HT1080 (cell line): ENCODE results near the gene NRIP3. TPM values are rescaled to one million over a fixed set of nuclear protein-coding genes. Genes with fewer than 3 reads are reported as not detected.

ENCODE experiments used
- DNase-seq: peaks from one replicate; pipeline ENCODE4 v3.0.0-alpha.2; 2015; ENCODE audit warnings: low read depth
- polyA plus RNA-seq, 2 experiments: library from polyadenylated mRNA; depleted of rRNA; stranded (reverse); fragments of >200 nt; gene quantifications; 2 replicates each; pipeline ENCODE4 v1.2.3, GENCODE V29; 2015
- total RNA-seq: library from RNA; depleted of rRNA; stranded (reverse); fragments of >200 nt; shearing (Covaris generic); gene quantifications from 2 replicates; pipeline ENCODE4 v1.2.3, GENCODE V29; 2014; rRNA removed

The NRIP3 gene
- total RNA-seq = 52.6 and 61.3 TPM in 2 replicates
- polyA plus RNA-seq (2015; cell fraction: cytosol; rRNA removed) = 42.3 and 50.6 TPM in 2 replicates
- polyA plus RNA-seq (2015; cell fraction: nucleus; rRNA removed) = 31.5 and 33.1 TPM in 2 replicates

DNA sequence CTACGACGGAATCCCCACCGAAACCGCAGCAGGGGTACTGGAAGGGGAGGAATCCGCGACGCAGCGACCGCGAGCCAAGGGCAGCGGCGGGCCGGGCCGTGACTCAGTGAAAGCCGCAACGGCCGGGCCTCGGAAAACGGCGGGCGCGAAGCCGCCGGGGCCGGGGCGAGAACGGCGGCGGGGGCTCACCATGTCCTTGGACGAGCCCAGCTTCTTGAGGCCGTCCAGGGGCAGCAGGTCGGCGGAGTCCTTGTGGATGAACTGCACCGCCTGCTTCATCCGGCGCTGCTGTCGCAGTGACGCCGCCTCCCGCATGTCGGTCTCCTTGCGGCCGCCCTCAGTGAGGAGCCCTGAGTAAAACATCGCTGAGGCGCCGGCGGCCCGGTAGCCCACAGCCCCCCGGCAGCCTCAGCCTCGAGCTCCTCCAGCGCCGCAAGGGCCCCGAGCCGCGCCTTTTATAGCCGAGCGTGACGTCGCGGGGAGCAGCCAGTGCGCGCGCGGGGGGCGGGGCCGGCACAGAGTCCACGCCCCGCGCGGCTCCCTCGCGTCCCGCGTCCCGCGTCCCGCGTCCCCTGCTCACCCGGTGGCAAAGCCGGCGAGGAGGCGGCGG, at the start of gene NRIP3:
NRIP3 (minus strand) TSS at position 429 of the 610 bp plus-strand sequence; CDS start at position 363, 66 bp downstream.
- DNase-seq = peak; percentile 58

DNA sequence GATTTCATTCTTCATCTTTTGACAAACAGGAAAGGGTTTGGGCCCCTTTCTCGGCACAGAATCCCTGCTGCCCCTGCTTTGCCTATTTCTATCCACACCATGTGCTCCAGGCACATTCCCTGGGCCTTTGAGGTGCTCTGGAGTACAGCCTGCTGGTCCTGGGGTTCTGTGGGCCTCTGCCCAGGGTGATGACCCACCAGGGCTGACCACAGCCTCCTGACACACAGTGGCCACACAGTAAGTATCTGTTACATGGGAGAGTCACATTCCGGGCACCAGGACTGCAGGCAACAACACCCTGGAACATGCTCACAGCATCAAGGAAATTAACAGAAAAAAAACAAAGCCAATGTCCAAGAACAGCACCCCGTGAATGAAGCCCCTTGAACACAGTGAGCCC, 48.5 kb upstream of the NRIP3 start:
- no peak for DNase-seq

DNA sequence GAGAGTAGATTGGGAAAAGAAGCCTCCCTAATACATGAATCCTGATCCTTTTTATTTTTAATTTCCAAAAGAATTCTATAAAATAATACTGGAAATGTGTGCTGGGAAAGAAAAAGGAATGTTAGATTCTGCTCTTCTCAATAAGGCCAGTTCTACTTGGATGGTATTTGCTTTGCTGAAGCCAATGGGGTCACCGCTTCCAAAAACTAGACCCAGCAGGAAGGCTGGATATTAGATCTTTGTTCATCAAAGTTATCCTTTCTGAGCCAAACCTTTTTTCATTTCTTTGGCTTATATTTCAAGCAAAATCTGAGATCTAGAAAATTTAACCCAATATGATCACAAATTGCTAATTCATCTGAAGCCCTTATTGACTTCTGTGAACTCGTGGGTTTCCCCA, 46.2 kb upstream of the NRIP3 start:
- DNase-seq = no peak

DNA sequence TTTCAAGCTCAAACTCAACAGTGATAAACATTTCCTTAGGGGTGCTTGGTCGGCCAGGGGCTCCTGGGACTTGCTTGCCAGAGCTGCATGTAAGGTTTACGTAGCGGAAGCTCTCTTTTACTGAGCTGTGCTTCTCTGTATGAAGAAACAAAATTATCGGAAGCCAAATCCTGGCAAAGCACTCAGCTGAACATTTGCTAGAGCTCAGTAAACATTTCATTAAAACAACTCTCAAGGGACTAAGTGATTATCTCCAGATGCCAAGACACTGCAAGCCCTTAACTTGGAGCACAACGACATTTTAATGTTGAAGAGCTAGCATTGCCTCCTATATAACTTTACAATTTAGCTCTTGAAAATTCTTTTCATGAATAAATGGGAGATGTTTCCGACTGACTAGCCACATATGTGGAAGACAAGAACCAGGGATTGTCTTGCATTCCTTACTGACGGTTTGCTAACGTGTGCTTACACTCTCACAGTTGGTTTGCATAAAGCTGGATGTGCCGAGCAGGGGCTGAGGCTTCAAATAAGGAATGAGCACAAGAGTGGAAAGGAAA, 44.2 kb upstream of the NRIP3 start:
- no peak for DNase-seq

DNA sequence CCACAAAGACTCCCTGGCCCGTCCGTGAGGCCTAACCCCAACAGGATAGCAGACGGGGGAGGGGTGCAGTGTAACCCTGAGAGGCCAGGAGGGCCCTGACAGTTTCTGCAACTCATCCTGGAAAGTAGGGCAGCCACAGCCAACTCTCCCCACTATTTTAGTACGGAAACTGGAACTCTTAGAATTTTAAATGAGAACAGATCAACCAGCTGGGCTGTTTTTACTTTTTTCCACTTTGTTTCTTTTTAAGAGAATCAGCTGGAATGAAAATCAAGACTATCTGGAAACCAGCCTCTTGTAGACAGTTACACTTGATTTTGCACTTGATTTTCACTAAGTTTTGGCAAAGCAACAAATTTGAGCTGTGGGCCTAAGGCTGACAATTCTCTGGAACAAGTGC, 42.7 kb upstream of the NRIP3 start:
- no peak for DNase-seq

DNA sequence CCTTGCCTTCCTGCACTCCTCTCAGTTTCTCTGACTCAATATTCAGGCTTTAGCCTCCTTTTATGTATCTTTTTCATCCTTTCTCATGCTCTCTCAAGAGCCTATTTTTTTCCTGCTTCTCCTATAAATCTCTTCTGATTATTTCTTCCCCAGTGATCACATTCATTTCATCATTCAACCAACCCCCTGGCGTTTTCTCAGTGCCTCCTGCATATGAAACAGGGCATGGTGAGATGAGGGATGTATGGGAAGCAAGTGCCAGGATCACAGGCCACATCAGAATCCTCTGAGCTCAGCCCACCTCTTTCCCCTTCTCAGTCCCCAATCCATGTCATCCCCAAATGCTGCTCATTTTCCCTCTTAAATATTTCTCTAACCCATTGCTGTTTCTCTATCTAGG, 38.7 kb upstream of the NRIP3 start:
- DNase-seq = no peak

DNA sequence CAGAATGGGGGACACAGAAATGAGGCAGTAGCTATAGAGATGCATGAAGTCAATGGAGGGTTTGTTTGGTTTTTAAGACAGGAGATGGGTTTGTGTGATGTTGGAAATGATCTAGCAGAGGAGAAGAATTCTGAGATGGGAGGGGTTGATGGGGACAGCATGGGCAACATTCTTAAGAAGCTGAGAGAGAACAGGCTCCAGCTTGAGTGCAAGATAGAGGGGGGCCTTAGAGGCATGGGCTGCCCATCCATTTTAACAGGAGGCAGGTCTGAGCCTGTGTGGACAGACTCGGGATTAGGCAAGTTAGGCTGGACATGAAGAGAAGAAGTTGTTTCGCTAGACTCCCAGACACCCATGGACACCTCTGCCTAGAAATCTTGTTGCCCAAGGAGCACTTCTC, 37.9 kb upstream of the NRIP3 start:
- no peak for DNase-seq

DNA sequence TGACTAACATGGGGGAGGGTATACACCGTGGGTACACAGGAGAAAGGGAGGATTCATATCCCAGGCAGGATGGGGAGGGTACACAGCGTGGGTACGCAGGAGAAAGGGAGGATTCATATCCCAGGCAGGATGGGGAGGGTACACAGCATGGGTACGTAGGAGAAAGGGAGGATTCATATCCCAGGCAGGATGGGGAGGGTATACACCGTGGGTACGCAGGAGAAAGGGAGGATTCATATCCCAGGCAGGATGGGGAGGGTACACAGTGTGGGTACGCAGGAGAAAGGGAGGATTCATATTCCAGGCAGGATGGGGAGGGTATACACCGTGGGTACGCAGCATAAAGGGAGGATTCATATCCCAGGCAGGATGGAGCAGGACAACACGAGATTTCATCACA, 36.6 kb upstream of the NRIP3 start:
- no peak for DNase-seq

DNA sequence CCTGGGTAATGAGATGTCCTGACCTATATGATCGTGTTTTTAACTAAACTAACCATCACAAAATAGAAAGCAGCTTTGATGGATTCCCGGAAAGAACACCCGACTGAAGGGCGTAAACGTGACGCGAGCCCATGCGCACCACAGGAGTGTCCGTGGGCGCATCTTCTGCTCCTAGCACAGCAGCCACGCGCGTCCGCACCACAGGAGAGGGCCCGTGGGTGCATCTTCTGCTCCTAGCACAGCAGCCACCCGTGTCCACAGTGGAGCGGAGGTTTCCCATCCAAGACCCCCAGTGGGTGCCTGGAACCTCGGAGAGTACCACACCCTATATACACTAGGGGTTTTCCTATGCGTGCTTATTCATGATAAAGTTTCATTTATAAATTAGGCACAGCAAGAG, 36.1 kb upstream of the NRIP3 start:
- no peak for DNase-seq

DNA sequence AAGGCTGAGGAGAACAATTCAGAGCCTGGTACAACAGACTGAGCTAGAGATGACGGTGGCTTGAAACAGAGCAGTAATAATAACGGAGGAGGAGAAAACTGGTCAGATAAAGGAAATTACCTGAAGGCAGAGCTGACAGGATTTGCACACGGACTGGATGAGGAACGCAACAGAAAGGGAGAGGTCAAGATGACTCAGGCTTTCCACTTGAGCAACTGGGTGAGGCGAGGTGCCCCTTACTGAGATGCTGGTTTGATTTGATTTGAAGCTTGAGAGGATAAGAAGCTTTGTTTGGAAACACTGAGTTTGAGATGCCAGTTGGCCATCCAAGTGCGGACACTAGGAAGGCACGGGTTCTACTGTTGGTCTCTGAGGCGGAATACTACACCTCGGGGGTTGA, 35.4 kb upstream of the NRIP3 start:
- DNase-seq = peak; percentile 31

DNA sequence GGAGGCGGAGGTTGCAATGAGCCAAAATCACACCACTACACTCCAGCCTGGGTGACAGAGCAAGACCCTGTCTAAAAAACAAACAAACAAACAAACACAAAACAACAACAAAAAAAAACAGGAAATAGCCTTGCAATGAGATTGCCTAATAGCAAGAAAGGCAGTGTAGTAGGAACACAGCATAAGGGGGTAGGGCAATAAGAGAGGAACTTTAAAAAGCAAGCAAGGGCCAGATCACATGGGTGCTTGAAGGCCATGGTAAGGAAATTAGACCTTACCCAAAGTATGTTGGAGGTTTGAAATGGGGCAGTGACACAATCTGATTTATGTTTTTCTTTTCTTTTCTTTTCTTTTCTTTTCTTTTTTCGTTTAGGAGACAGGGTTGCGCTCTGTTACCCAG, 34.7 kb upstream of the NRIP3 start:
- DNase-seq = no peak

DNA sequence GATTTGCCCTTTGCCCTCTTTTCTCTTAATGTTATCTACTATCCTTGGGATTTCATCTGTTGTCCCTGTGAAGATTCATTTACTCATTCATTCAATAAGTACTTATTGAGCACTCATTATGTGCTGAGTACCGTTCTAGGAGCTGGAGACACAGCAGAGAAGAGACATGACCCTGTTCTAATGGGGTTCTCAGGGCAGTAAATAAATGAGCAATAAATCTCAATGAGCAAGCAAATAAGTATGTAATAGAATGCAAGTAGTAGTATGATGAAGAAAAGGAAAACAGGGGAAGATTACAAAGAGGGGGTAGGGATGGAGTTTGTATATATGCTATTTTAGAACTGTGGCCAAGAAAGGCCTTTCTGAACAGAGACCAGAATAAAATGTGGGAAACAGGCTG, 34.2 kb upstream of the NRIP3 start:
- no peak for DNase-seq

DNA sequence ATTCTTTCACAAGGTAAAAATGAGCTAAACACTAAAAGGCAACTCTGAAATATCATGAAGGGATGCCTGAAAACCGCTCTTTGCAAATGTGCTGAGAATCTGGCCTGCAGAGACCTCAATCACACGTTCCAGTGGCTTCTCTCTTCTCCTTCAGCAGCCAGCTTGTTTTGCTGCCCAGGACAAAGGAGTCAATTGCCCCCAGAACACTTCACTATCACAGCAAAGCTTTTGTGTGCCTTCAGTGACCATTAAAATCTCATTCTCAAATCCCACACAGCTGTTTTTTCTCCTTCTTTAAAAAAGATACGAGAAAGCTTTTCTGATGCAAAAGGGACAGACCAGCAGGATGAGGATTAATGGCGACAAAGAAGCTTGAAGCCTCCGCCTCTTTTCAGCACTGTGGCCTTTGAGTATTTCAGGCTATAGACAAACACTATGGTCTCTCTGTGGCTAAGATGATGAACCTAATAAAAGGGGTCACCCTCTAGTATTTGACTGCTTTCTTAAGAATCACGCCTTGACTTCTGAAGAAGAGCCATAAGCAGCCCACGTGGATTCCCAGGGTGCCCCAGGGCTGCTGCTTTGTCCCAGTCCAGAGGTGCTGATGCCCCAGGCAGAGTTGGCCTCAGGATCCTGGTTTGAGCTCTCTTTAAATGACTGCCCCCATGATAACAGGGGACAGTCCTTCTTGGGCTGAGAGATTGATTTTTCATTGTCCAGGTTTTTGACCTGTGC, 33.4 kb upstream of the NRIP3 start:
- DNase-seq = no peak

DNA sequence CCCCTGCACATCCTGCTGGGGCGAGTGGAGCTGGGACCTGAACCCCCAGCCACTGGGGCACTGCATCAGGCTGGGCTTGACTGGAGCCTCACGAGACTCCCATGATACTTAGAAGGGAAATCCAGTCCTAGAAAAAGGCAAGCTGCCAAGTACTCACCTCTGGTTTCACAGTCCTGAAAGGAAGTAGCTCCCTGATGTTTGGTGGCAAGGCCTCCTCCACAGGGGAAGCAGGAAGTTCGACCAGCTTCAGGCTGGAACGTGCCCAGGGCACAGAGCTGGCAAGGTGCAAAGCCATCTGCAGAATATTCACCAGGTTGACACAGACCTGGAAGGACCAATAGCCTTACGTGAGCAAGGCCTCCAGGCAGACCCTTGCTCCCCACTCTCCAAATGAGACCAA, 26.8 kb upstream of the NRIP3 start:
- DNase-seq = no peak

DNA sequence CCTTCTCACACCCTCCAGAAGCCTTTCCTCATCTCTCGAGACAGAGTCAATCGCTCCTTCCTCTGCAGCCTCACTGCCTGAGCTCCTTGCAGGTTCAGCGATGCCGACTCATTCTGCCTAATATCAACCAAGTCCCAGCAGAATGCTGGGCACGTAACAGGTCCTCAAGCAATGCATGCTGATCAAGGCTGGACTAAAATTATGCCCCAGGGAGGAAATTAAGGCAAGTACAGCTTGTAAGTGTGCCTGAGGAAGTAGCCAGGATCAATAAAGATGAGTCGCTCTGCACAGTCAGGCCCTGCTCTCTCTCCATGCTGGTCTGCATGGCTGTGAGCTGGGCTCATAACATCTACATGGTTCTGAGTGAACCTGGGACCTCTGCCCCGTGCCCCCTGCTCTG, 25.6 kb upstream of the NRIP3 start:
- no peak for DNase-seq

DNA sequence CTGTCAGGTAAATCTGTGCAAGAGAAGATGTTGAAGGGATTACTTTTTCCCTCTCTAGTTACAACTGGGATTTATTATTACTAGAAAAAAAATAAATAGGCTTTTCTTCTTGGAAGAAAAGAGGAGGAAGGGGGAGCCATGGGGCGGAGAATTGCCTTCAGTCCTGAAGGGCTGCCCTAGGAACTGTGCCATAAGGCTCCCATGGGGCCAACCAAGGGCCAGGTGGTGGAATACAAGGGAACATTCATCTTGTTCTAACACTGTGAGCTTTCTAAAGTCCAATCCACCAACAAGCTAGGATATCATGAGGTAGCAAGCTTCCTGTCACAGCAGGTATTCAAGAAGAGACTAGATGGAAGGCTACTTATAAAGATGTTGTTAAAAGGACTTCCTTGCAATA, 24.8 kb upstream of the NRIP3 start:
- no peak for DNase-seq

DNA sequence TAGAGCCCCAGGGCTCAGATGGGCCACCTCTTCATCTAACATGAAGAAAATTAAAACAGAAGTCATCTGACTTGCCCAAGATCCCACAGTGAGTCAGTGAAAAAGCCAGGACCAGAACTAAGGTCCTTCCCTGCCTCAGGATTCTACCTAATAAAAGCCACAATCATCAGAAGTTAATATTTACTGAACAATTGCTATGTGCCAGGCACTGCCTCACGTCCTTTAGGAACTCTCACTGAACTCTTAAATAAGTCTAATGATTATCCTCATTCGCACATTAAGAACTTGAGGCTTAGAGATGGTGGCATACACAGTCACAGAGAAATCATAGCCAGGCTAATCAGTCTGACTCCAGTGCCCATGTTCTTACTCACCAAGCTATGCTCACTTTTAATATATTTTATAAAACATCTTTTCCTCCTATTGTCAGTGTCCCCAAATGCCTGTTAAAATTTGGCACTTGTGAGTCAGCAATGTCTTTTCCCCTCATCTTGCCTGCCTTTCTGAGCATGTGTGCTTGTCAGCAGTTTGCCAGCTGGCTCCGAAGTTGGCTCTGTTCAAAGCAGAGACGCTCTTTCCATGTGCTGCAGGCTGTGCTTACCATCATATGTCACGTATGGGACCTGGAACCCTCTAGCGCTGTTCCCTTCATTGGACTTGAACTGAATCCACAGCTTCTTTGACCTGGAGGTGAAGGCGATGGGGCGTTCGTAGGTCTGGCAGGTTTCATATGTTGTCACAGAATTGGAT, 21.5 kb upstream of the NRIP3 start:
- DNase-seq = no peak

DNA sequence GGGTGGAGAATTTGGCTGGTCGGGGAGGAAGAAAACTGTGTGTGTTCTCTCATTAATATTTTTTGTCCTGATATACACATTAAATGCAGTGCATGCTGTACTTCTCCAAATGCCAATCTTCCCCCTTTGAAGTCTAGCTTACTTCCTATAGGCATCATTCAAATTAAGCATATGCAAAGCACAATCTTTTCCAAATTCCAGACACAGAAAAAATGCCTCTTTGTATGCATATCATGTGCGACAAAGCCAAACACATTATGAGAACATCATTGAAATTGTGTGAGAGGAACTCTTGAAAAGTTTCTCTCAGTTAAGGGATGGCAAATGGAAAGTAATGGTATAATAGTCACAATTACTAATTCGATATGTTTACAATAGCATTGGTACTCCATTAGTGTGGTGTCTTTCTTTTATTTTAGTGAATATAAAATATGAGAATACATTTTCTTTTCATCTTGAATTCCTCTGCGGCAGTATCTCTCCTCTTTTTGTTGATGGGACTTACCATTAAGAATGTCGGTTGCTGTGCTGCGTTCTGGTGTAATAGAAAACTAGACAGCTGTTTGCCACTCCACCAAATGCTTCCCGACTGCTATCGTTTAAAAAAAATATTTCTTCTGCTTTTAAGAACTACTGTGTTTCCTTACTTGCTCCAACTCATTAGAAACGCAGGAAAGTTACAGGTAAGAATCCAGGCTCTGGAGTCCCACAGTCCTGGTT, 19.3 kb upstream of the NRIP3 start:
- DNase-seq = no peak

DNA sequence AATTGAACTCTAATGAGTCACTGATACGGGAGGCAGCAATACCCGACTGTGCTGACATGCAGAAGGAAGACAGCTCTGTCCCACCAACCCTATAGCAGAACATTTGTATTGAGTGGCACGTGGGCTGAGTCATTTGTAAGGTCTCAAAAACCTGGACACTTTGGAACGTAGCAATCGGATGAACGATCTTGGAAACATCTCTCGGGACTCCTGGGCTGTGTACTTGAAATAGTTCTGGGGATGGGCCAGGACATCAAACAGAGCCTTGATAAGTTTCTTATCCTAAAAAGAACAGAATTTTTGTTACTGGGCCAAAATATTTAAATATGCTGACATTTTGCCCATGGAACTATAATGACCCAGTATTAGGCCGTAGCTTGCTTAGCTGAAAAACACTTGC, 17.1 kb upstream of the NRIP3 start:
- no peak for DNase-seq

DNA sequence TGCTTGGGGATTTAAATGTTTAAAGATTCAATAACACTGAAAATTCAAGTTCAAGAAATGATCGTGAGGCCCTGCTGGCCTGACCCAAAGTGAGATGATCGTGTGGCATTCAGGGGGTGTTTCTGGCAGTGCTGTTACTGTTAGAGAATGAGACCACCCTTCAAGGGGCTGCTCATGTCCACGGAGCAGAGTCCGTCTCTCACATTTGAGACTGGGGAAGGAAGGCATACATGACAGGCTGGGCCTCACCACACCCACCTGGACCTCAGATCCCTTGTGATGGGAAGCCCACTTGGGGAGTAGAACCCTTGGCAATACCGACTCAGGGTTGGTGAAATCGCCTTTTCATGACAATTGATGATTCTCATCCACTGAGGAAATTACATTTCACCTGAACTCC, 16.1 kb upstream of the NRIP3 start:
- DNase-seq = no peak

DNA sequence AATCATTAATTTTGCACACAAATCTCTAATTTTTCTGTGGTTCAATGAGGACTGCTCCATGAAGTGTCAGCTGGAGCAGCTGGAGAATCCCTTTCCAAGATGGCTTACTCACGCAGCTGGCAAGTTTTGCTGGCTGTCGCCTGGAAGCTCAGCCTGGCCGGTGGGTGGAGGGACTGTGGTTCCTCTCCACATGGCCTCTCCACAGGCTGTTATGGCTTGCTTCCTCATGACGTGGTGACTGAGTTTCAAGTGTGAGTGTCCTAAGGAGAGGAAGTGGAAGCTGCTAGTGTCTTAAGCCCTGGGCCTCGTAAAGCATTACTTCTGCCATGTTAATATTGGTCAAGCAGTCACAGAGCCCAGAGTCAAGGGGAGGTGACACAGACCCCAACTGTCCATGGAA, 14.0 kb upstream of the NRIP3 start:
- DNase-seq = no peak
